GM23248 (cell line): ENCODE data around the gene THOP1. TPM values are rescaled to one million over a fixed set of nuclear protein-coding genes. Genes with fewer than 3 reads are reported as not detected.

ENCODE experiments used
- DNase-seq: peaks from one replicate; pipeline ENCODE4 v3.0.0-alpha.2; 2015
- H2AFZ ChIP-seq: fragments of 200-600 bp; sonication (generic); 2 replicates; pipeline ENCODE4 v1.6.1; 2016; ENCODE audit warnings: antibody characterized with exemption
- H3F3A ChIP-seq: fragments of 200-600 bp; sonication (generic); 2 replicates; pipeline ENCODE4 v1.6.1; 2016; ENCODE audit warnings: mild to moderate bottlenecking, antibody characterized with exemption, mixed run types; ENCODE audit not compliant: insufficient read depth
- H3K27ac ChIP-seq: fragments of 200-600 bp; sonication (generic); 2 replicates; pipeline ENCODE4 v1.5.1; 2016; ENCODE audit warnings: mild to moderate bottlenecking
- H3K27me3 ChIP-seq: fragments of 200-600 bp; sonication (generic); replicated peaks from 2 replicates; pipeline ENCODE4 v1.6.1; 2016; ENCODE audit warnings: mild to moderate bottlenecking; ENCODE audit not compliant: insufficient read depth
- H3K36me3 ChIP-seq: fragments of 200-600 bp; sonication (generic); 2 replicates; pipeline ENCODE4 v1.6.1; 2016; ENCODE audit warnings: low read depth, mild to moderate bottlenecking
- H3K4me1 ChIP-seq: fragments of 200-600 bp; sonication (generic); 2 replicates; pipeline ENCODE4 v1.6.1; 2016; ENCODE audit warnings: mild to moderate bottlenecking; ENCODE audit not compliant: insufficient read depth
- H3K4me2 ChIP-seq: fragments of 200-600 bp; sonication (generic); one replicate; pipeline ENCODE4 v1.6.1; 2016; ENCODE audit warnings: mild to moderate bottlenecking; ENCODE audit not compliant: unreplicated experiment
- H3K4me3 ChIP-seq: fragments of 200-600 bp; sonication (generic); 2 replicates; pipeline ENCODE4 v1.5.1; 2016; ENCODE audit warnings: mild to moderate bottlenecking
- H3K79me2 ChIP-seq: fragments of 200-600 bp; sonication (generic); 2 replicates; pipeline ENCODE4 v1.6.1; 2016; ENCODE audit warnings: mild to moderate bottlenecking; ENCODE audit not compliant: insufficient read depth
- H3K9ac ChIP-seq: fragments of 200-600 bp; sonication (generic); 2 replicates; pipeline ENCODE4 v1.6.1; 2016; ENCODE audit warnings: mild to moderate bottlenecking
- H3K9me2 ChIP-seq: fragments of 200-600 bp; sonication (generic); 2 replicates; pipeline ENCODE4 v1.6.1; 2016; ENCODE audit warnings: mixed run types, mild to moderate bottlenecking, moderate library complexity; ENCODE audit not compliant: insufficient read depth
- H3K9me3 ChIP-seq: fragments of 200-600 bp; sonication (generic); one replicate; pipeline ENCODE4 v1.6.1; 2017; ENCODE audit warnings: low read depth
- H4K20me1 ChIP-seq: fragments of 200-600 bp; sonication (generic); 2 replicates; pipeline ENCODE4 v1.6.0; 2016; ENCODE audit not compliant: insufficient read depth
- EZH2 ChIP-seq: fragments of 200-600 bp; sonication (generic); IDR thresholded peaks from 2 replicates; pipeline ENCODE4 v1.6.1; 2018; ENCODE audit warnings: antibody characterized with exemption, mild to moderate bottlenecking; ENCODE audit not compliant: insufficient read depth, poor library complexity, severe bottlenecking
- EZH2phosphoT487 ChIP-seq: fragments of 200-600 bp; sonication (generic); IDR thresholded peaks from 2 replicates; pipeline ENCODE4 v1.6.1; 2018; ENCODE audit warnings: antibody characterized with exemption, moderate library complexity, mild to moderate bottlenecking, low read depth; ENCODE audit not compliant: insufficient read depth
- WGBS, 2 experiments: methylation state at CpG; one replicate each; pipeline ENCODE4 v1.1.6; 2015 to 2017; ENCODE audit warnings: low lambda C conversion rate in 2 of 2, low coverage in 1 of 2; ENCODE audit errors: missing lambda C conversion rate in 2 of 2; 5-methylcytosine and 5-hydroxymethylcytosine counted together
- in situ Hi-C: fragments of 300-500 bp; cut with MboI; formaldehyde crosslinking; loops from 2 replicates; pipeline ENCODE4 v1.15.0; 2020
- polyA plus RNA-seq: library from polyadenylated mRNA; unstranded; fragments of >200 nt; fragmentation: Nextera tagmentation; extraction: Ambion mirVana; gene quantifications from 2 replicates; pipeline ENCODE4 v1.2.1, GENCODE V29; 2016
- total RNA-seq: library from RNA; depleted of rRNA; stranded (reverse); fragments of >200 nt; shearing (Covaris generic); gene quantifications from 2 replicates; pipeline ENCODE4 v1.2.3, GENCODE V29; 2014

Gene THOP1
- total and polyA plus RNA-seq, 2 experiments from 2014 or later = 64.8 to 136 TPM

DNA sequence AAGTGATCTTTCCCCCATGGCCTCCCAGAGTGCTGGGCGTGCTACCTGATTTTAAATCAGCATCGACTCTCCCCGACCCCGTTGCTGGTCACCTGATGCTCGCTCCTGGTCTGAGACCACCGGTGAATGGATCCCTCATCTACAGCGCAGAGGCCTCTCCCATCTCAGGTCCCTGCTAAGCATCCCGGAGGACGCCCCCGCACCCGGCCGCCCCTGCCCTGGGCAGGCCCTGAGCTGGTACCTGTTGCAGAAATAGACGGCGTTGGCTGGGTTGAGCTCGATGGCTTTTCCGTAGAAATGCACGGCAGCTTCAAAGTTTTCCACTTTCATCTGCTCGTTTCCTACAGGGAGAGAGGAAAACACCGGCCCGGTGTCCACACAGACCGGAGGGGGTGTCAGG lies 20.4 kb upstream of the THOP1 start:
- H3K9ac ChIP-seq = no peak overlapping the region
- no peaks in the 10 kb centered on the region for H3K4me1 ChIP-seq
- H3F3A ChIP-seq = no peaks in the 10 kb centered on the region
- H3K79me2 ChIP-seq = peaks cover 21% of the 10 kb centered on the region
- no peak for TF ChIP-seq EZH2
- TF ChIP-seq EZH2phosphoT487 = no peak
- H4K20me1 ChIP-seq = no peaks in the 10 kb centered on the region
- no peak overlapping the region for H3K4me2 ChIP-seq
- H2AFZ ChIP-seq = no peak overlapping the region
- no peak overlapping the region for H3K4me3 ChIP-seq
- peaks cover 4% of the 10 kb centered on the region; the same call in 1 of the 2 replicates for H3K36me3 ChIP-seq
- no peaks in the 10 kb centered on the region for H3K9me2 ChIP-seq
- 93 to 96% methylated on average over 21 of the region's 21 CpGs for WGBS, 2 experiments
- in situ Hi-C loops = no loop called here
- no peak for DNase-seq
- no peaks in the 10 kb centered on the region for H3K27me3 ChIP-seq
- H3K9me3 ChIP-seq = no peaks in the 10 kb centered on the region
- H3K27ac ChIP-seq = no peak overlapping the region

GRCh38 chr19:2765376-2765775 lies 19.9 kb upstream of the THOP1 start:
- H3K79me2 ChIP-seq = peaks cover 25% of the 10 kb centered on the region
- DNase-seq = no peak
- H2AFZ ChIP-seq = no peak overlapping the region
- no peaks in the 10 kb centered on the region for H3K27me3 ChIP-seq
- H3K27ac ChIP-seq = no peak overlapping the region
- no peak overlapping the region for H3K4me3 ChIP-seq
- H4K20me1 ChIP-seq = no peaks in the 10 kb centered on the region
- no peaks in the 10 kb centered on the region for H3K4me1 ChIP-seq
- H3K9me2 ChIP-seq = no peaks in the 10 kb centered on the region
- H3K36me3 ChIP-seq = peaks cover 4% of the 10 kb centered on the region; the same call in 1 of the 2 replicates
- no peak overlapping the region for H3K4me2 ChIP-seq
- no peak overlapping the region for H3K9ac ChIP-seq
- TF ChIP-seq EZH2 (no peak), EZH2phosphoT487 (no peak)
- H3K9me3 ChIP-seq = no peaks in the 10 kb centered on the region
- no peaks in the 10 kb centered on the region for H3F3A ChIP-seq
- in situ Hi-C loops = no loop called here
- WGBS, 2 experiments = 88 to 93% methylated on average over 15 of the region's 15 CpGs

- Histone ChIP-seq H3K4me1 (no peaks in the 10 kb centered on the region), H3K9ac (no peak overlapping the region), H3K9me3 (no peaks in the 10 kb centered on the region), H3F3A (no peaks in the 10 kb centered on the region), H3K4me2 (no peak overlapping the region), H3K79me2 (peaks cover 39% of the 10 kb centered on the region), H2AFZ (no peak overlapping the region), H3K27ac (no peak overlapping the region), H3K36me3 (peaks cover 4% of the 10 kb centered on the region; the same call in 1 of the 2 replicates), H3K4me3 (no peak overlapping the region), H3K27me3 (no peaks in the 10 kb centered on the region), H3K9me2 (no peaks in the 10 kb centered on the region), H4K20me1 (no peaks in the 10 kb centered on the region)
- TF ChIP-seq EZH2phosphoT487 (no peak), EZH2 (no peak)
- WGBS, 2 experiments = 95 to 97% methylated on average over 30 to 33 of the region's 35 CpGs
- DNase-seq = no peak
- in situ Hi-C loops = no loop called here
Observed at GRCh38 chr19:2766594-2767372, 18.5 kb upstream of the THOP1 start.

DNA sequence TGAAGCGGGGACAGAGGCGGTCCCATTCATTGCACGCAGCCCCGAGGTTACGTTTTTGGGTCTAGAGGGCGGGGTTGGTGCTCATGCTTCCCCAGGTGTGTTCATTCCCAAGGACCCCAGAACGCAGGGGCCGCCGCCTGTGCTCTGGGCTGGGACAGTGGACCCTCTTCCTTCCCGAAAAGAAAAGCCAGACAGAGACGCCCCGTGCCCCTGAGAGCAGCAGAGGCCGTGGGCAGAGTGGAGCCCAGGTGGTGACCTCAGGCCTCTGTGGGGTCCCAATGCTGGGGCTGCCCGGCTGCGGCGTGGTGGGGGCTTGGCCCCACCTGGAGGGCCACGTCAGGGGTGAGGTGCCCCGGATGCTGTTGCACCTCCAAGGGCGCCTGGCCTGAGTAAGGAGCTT lies 17.6 kb upstream of the THOP1 start:
- H3K4me1 ChIP-seq = no peaks in the 10 kb centered on the region
- no peak overlapping the region for H3K4me2 ChIP-seq
- H3F3A ChIP-seq = no peaks in the 10 kb centered on the region
- H3K9me2 ChIP-seq = no peaks in the 10 kb centered on the region
- WGBS, 2 experiments = 93 to 95% methylated on average over 19 of the region's 19 CpGs
- no peaks in the 10 kb centered on the region for H3K9me3 ChIP-seq
- no peaks in the 10 kb centered on the region for H4K20me1 ChIP-seq
- TF ChIP-seq EZH2 (no peak), EZH2phosphoT487 (no peak)
- no peak overlapping the region for H2AFZ ChIP-seq
- no peaks in the 10 kb centered on the region for H3K27me3 ChIP-seq
- in situ Hi-C loops = no loop called here
- peaks cover 4% of the 10 kb centered on the region; the same call in 1 of the 2 replicates for H3K36me3 ChIP-seq
- no peak for DNase-seq
- H3K4me3 ChIP-seq = no peak overlapping the region
- no peak overlapping the region for H3K9ac ChIP-seq
- peaks cover 48% of the 10 kb centered on the region for H3K79me2 ChIP-seq
- no peak overlapping the region for H3K27ac ChIP-seq
